AG10803 (cell line): Measurements from ENCODE around the gene LGR4.

ENCODE experiments used
- DNase-seq: peaks from one replicate; pipeline ENCODE4 v3.0.0; 2010; ENCODE audit warnings: low read depth
- H3K4me3 ChIP-seq: 2 replicates; pipeline ENCODE4 v1.5.1; 2011; ENCODE audit warnings: mild to moderate bottlenecking, low read length, control low read depth
- CTCF ChIP-seq: conservative IDR thresholded peaks from 2 replicates; pipeline ENCODE4 v1.5.1; 2011; ENCODE audit warnings: mild to moderate bottlenecking, low read length, control low read depth, inconsistent platforms

LGR4 gene

GRCh38 chr11:27401833-27402316 lies 70.7 kb downstream of the LGR4 start:
- H3K4me3 ChIP-seq: no peak overlapping the region
- TF ChIP-seq CTCF: no peak
- no peak for DNase-seq

- no peak for TF ChIP-seq CTCF
- H3K4me3 ChIP-seq: no peak overlapping the region
- DNase-seq: peak; percentile 33
Observed at GRCh38 chr11:27401280-27401832, 71.2 kb downstream of the LGR4 start.

GRCh38 chr11:27398400-27398770 lies 74.2 kb downstream of the LGR4 start:
- no peak overlapping the region for H3K4me3 ChIP-seq
- no peak for DNase-seq
- TF ChIP-seq CTCF: no peak

GRCh38 chr11:27397624-27398399 lies 74.8 kb downstream of the LGR4 start:
- DNase-seq: no peak
- no peak for TF ChIP-seq CTCF
- H3K4me3 ChIP-seq: no peak overlapping the region

- DNase-seq: no peak
- TF ChIP-seq CTCF: no peak
- no peak overlapping the region for H3K4me3 ChIP-seq
Observed at GRCh38 chr11:27396259-27396839, 76.2 kb downstream of the LGR4 start.

- H3K4me3 ChIP-seq: no peak overlapping the region
- DNase-seq: peak; percentile 21
- TF ChIP-seq CTCF: no peak
Observed at GRCh38 chr11:27395556-27396258, 76.9 kb downstream of the LGR4 start.
